Heart left ventricle (tissue), 13 donors: ENCODE measurements around the gene CCT8L2.
"Not testable (repeated sequence)": the region's sequence is repeated elsewhere in the genome, so short reads cannot be mapped to it uniquely, and the experiment has no call there.

ENCODE experiments used
- POLR2A ChIP-seq, 2 donors: fragments of 450-650 bp; IDR thresholded peaks; one replicate each; pipeline ENCODE4 v1.6.1; 2017; ENCODE audit warnings: antibody characterized with exemption in 2 of 2, mild to moderate bottlenecking in 2 of 2, moderate library complexity in 2 of 2
- TF ChIP-seq, protein P1 (sequence below), 12 donors: fragments of 200-600 bp; sonication (generic) in 4 of 12; IDR thresholded peaks; one replicate each; pipeline versions ENCODE4 v1.5.0 to v1.8.0; 2018 to 2022; ENCODE audit warnings: antibody characterized with exemption in 12 of 12, mild to moderate bottlenecking in 5 of 12
- donor health status: ischemic (EF 13 %, LVEDD 7.1; RV severe dilation, severe dysfunction).
- donor health status: DM: no; HTN: yes; CAD: no.
- donor health status: DM: no; HTN: no; CAD: no.
- donor health status: ischemic (EF 25% LVEDD 6.9; RV normal size, moderate dysfunction).
- donor health status: ischemic (EF 25% LVEDD 5.7; RV mildly dilated, moderate dysfunction).
- donor health status: ischemic (EF 35%, LVEDD 5.7; RV mildly dilated, moderate dysfunction).
- donor health status: nonischemic (EF 11% LVEDD 7.7; RV severe dilation, severe dysfunction).
- donor health status: DM: yes; HTN: yes; CAD: no.
- donor health status: PGD.
- donor health status: ischemic (EF 29% LVEDD 5.4; RV normal size, mild dysfunction).
- donor health status: nonischemic (EF 23%, LVEDD 6.1; RV moderate dilation, normal function).

- TF ChIP-seq, protein P1, sequence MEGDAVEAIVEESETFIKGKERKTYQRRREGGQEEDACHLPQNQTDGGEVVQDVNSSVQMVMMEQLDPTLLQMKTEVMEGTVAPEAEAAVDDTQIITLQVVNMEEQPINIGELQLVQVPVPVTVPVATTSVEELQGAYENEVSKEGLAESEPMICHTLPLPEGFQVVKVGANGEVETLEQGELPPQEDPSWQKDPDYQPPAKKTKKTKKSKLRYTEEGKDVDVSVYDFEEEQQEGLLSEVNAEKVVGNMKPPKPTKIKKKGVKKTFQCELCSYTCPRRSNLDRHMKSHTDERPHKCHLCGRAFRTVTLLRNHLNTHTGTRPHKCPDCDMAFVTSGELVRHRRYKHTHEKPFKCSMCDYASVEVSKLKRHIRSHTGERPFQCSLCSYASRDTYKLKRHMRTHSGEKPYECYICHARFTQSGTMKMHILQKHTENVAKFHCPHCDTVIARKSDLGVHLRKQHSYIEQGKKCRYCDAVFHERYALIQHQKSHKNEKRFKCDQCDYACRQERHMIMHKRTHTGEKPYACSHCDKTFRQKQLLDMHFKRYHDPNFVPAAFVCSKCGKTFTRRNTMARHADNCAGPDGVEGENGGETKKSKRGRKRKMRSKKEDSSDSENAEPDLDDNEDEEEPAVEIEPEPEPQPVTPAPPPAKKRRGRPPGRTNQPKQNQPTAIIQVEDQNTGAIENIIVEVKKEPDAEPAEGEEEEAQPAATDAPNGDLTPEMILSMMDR (IDR thresholded peaks at IDR 0.05) = not testable (repeated sequence)
- TF ChIP-seq POLR2A (IDR thresholded peaks at IDR 0.05) = not testable (repeated sequence)
These were observed 7.0 kb upstream of the CCT8L2 start for GRCh38 chr22:16599648-16600047.
